ENCODE results near the gene PACSIN1.

The PACSIN1 gene

GRCh38 chr6:34463849-34464248 is 2.0 kb upstream of the PACSIN1 start:
- in situ Hi-C loops (cut with MboI; ENCODE audit: low pct_unique_long_range_greater_than_20kb, low sequenced_read_pairs, unreplicated experiment): no loop called here
- DNase-seq (ENCODE audit: low spot score): no peak
- TF ChIP-seq CTCF (IDR thresholded peaks at IDR 0.05; ENCODE audit: extremely low read depth, insufficient read depth, missing control alignments): no peak

DNA sequence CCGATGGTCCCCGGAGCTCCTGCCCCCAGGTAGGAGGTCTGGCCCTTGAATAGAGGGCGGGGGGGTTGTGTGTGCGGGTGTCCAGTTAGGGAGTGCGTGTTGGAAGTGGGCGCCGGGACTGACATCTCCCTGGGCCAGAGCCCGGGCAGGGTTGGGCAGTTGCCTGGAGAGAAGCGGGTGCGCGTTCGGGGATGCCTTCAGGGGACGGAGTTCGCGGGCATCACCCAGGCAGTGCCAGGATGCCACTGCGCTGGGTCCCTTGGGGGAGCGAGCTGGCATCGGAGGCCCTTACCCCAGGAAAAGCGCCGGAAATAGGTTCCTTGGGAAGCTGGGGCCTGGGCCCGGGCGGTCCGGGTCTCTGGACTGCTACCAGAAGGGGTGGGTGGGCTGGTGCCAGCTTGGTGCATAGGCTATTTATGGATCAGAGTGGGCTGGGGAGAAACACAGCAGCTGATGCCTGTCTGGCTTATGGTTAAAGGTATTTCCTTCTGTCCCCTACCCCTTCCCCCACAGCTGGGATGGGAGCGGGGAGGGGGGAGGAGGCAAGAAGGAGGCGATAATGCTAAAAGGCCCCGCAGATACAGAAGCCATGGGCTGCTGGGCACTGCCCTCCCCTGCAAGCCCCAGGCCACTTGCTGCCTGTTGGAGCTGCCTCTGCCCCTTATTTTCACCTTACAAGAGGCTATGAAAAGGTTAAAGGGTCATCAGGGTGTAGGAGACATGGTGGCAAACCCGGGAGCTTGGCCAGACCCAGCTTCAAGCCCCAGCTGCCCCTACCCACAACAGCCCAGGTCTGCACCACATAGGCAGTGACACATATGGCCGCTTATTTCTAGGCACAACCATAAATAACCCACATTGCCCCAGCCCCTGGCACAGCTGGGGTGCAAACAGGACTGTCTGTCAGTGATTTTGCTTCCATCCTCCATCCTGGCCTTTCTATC is 638 bp downstream of the PACSIN1 start:
- in situ Hi-C loops (cut with MboI; ENCODE audit: low pct_unique_long_range_greater_than_20kb, low sequenced_read_pairs, unreplicated experiment): no loop called here
- TF ChIP-seq CTCF (IDR thresholded peaks at IDR 0.05; ENCODE audit: extremely low read depth, insufficient read depth, missing control alignments): no peak
- no peak for DNase-seq (ENCODE audit: low spot score)

GRCh38 chr6:34468378-34468892 is 2.6 kb downstream of the PACSIN1 start:
- TF ChIP-seq CTCF (IDR thresholded peaks at IDR 0.05; ENCODE audit: extremely low read depth, insufficient read depth, missing control alignments): no peak
- peak; percentile 55 for DNase-seq (ENCODE audit: low spot score)
- in situ Hi-C loops (cut with MboI; ENCODE audit: low pct_unique_long_range_greater_than_20kb, low sequenced_read_pairs, unreplicated experiment): no loop called here

- in situ Hi-C loops (cut with MboI; ENCODE audit: low pct_unique_long_range_greater_than_20kb, low sequenced_read_pairs, unreplicated experiment): no loop called here
- DNase-seq (ENCODE audit: low spot score): no peak
- no peak for TF ChIP-seq CTCF (IDR thresholded peaks at IDR 0.05; ENCODE audit: extremely low read depth, insufficient read depth, missing control alignments)
Observed at GRCh38 chr6:34469499-34469898, 3.6 kb downstream of the PACSIN1 start.

DNA sequence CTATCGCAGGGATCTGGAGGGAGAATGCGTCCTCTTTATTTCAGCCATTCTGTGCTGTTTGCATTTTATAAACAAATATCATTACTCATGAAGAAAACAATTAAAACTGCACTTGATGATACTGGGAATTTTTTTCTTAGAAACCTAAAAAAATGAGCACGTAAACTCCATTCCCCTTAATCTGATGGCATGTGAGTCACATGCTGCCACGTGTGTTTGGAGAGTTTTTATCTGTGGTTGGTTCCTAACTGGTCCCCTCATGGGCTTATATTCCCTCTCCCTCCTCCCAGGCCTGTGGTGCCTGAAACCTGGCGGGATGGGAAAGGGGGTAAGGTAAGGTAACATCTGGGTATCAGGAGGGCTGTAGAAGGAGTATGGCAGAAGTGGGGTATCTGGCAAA is 6.5 kb downstream of the PACSIN1 start:
- no peak for TF ChIP-seq CTCF (IDR thresholded peaks at IDR 0.05; ENCODE audit: extremely low read depth, insufficient read depth, missing control alignments)
- in situ Hi-C loops (cut with MboI; ENCODE audit: low pct_unique_long_range_greater_than_20kb, low sequenced_read_pairs, unreplicated experiment): no loop called here
- no peak for DNase-seq (ENCODE audit: low spot score)

GRCh38 chr6:34473967-34474366 is 8.1 kb downstream of the PACSIN1 start:
- no peak for DNase-seq (ENCODE audit: low spot score)
- in situ Hi-C loops (cut with MboI; ENCODE audit: low pct_unique_long_range_greater_than_20kb, low sequenced_read_pairs, unreplicated experiment): no loop called here
- no peak for TF ChIP-seq CTCF (IDR thresholded peaks at IDR 0.05; ENCODE audit: extremely low read depth, insufficient read depth, missing control alignments)

All from GM13977 (cell line).